HepG2 (cell line): ENCODE data around the gene CD58. TPM values are rescaled to one million over a fixed set of nuclear protein-coding genes. Genes with fewer than 3 reads are reported as not detected.

Experiments used
- ARID4A ChIP-seq: sonication (generic); formaldehyde crosslinking; IDR thresholded peaks from 2 replicates; pipeline ENCODE4 v1.5.0; 2020; ENCODE audit warnings: mild to moderate bottlenecking, missing genetic modification reagents, borderline replicate concordance
- ATF1 ChIP-seq: IDR thresholded peaks from 2 replicates; pipeline ENCODE4 v1.6.1; 2016; ENCODE audit warnings: mild to moderate bottlenecking, control low read depth
- ETV6 ChIP-seq: sonication (generic); formaldehyde crosslinking; conservative IDR thresholded peaks from 2 replicates; pipeline ENCODE4 v1.4.0; 2020; ENCODE audit warnings: missing genetic modification reagents
- GMEB2 ChIP-seq: IDR thresholded peaks from 2 replicates; pipeline ENCODE4 v1.6.1; 2016; ENCODE audit warnings: missing biosample characterization, missing genetic modification reagents, low read depth
- KDM4B ChIP-seq: sonication (generic); formaldehyde crosslinking; IDR thresholded peaks from 2 replicates; pipeline ENCODE4 v1.4.0; 2020; ENCODE audit warnings: missing genetic modification reagents
- KLF11 ChIP-seq: IDR thresholded peaks from 2 replicates; pipeline ENCODE4 v1.6.1; 2016; ENCODE audit warnings: missing compliant biosample characterization
- NFYB ChIP-seq: sonication (generic); formaldehyde crosslinking; IDR thresholded peaks from 2 replicates; pipeline ENCODE4 v1.4.0; 2020; ENCODE audit warnings: missing genetic modification reagents
- NPAS2 ChIP-seq: sonication (generic); formaldehyde crosslinking; IDR thresholded peaks from 2 replicates; pipeline ENCODE4 v1.8.0; 2022; ENCODE audit warnings: mild to moderate bottlenecking, missing genetic modification reagents, borderline replicate concordance
- POGK ChIP-seq: sonication (generic); formaldehyde crosslinking; conservative IDR thresholded peaks from 2 replicates; pipeline ENCODE4 v1.8.0; 2022; ENCODE audit warnings: mild to moderate bottlenecking, moderate library complexity, missing genetic modification reagents
- POLR2AphosphoS5 ChIP-seq: IDR thresholded peaks from 2 replicates; pipeline ENCODE4 v1.6.1; 2012; ENCODE audit warnings: low read depth, low read length
- TRIM24 ChIP-seq: sonication (generic); formaldehyde crosslinking; IDR thresholded peaks from 2 replicates; pipeline ENCODE4 v1.8.0; 2022; ENCODE audit warnings: mild to moderate bottlenecking, missing genetic modification reagents
- ZNF383 ChIP-seq: sonication (generic); formaldehyde crosslinking; IDR thresholded peaks from 2 replicates; pipeline ENCODE4 v1.4.0; 2020; ENCODE audit warnings: missing genetic modification reagents, mild to moderate bottlenecking, borderline replicate concordance
- ZNF558 ChIP-seq: sonication (generic); formaldehyde crosslinking; IDR thresholded peaks from 2 replicates; pipeline ENCODE4 v1.9.0; 2022; ENCODE audit warnings: mild to moderate bottlenecking, missing genetic modification reagents, borderline replicate concordance
- ZNF576 ChIP-seq: sonication (generic); formaldehyde crosslinking; IDR thresholded peaks from 2 replicates; pipeline ENCODE4 v1.4.0; 2020; ENCODE audit warnings: mild to moderate bottlenecking, missing genetic modification reagents
- ZNF639 ChIP-seq: conservative IDR thresholded peaks from 2 replicates; pipeline ENCODE4 v1.6.1; 2018; ENCODE audit warnings: missing genetic modification reagents
- ZNF687 ChIP-seq: sonication (generic); formaldehyde crosslinking; IDR thresholded peaks from 2 replicates; pipeline ENCODE4 v1.5.1; 2020; ENCODE audit warnings: mild to moderate bottlenecking, missing genetic modification reagents, moderate library complexity
- polyA plus RNA-seq, 8 experiments: library from polyadenylated mRNA; depleted of rRNA in 3 of 8; stranded (reverse) in 7 of 8; unstranded in 1 of 8; fragments of >200 nt; fragmentation: Illumina TruSeq in 4 of 8; extraction: Trizol in 4 of 8; gene quantifications; 2 replicates each; pipeline versions ENCODE4 v1.2.1 to v1.2.3, GENCODE V29; 2011 to 2016; ENCODE audit warnings: low read depth in 4 of 8, missing spikeins in 1 of 8, mixed read lengths in 1 of 8; ENCODE audit not compliant: insufficient read depth in 1 of 8
- total RNA-seq, 5 experiments: library from RNA; depleted of rRNA; stranded (reverse); fragments of >200 nt; fragmentation: Illumina TruSeq; extraction: Trizol; gene quantifications; 2 replicates each; pipeline ENCODE4 v1.2.3, GENCODE V29; 2016; ENCODE audit warnings: low read depth in 1 of 5

The CD58 gene
- total and polyA plus RNA-seq, 2 of the 13 experiments (the other 11 are each of a cell fraction or from before 2014, with no cell fraction given): 9.4 to 13.5 TPM

GRCh38 chr1:116489231-116489697 is 81.6 kb downstream of the CD58 start (continued):
- TF ChIP-seq ZNF687: no peak
- no peak for TF ChIP-seq GMEB2 (CRISPR knock-in tag)
- TF ChIP-seq POGK (CRISPR knock-in tag): no peak
- TF ChIP-seq NFYB (CRISPR knock-in tag): no peak
- 0 out of 2 replicates have a peak, but pooled peaks have one; percentile 41 for TF ChIP-seq ETV6 (CRISPR knock-in tag)
- no peak for TF ChIP-seq ZNF383 (CRISPR knock-in tag)
- TF ChIP-seq POLR2AphosphoS5: no peak
- TF ChIP-seq ZNF639 (CRISPR knock-in tag): no peak
- no peak for TF ChIP-seq ZNF576 (CRISPR knock-in tag)
- no peak for TF ChIP-seq NPAS2 (CRISPR knock-in tag)
- no peak for TF ChIP-seq TRIM24 (CRISPR knock-in tag)
- no peak; the same call in 1 of the 2 replicates for TF ChIP-seq ATF1
- no peak for TF ChIP-seq KDM4B
- TF ChIP-seq ZNF558 (CRISPR knock-in tag): no peak
- no peak; the same call in 1 of the 2 replicates for TF ChIP-seq KLF11
- TF ChIP-seq ARID4A: no peak
